Measurements from ENCODE around the gene ATXN1.

ATXN1 gene

GRCh38 chr6:16562498-16562897 is 198.8 kb downstream of the ATXN1 start:
- DNase-seq (ENCODE audit: low spot score) = no peak
- TF ChIP-seq CTCF (IDR thresholded peaks at IDR 0.05; ENCODE audit: extremely low read depth, missing control alignments) = no peak

GRCh38 chr6:16559071-16559470 is 202.2 kb downstream of the ATXN1 start:
- TF ChIP-seq CTCF (IDR thresholded peaks at IDR 0.05; ENCODE audit: extremely low read depth, missing control alignments) = no peak
- DNase-seq (ENCODE audit: low spot score) = no peak

- no peak for TF ChIP-seq CTCF (IDR thresholded peaks at IDR 0.05; ENCODE audit: extremely low read depth, missing control alignments)
- DNase-seq (ENCODE audit: low spot score) = no peak
Observed at GRCh38 chr6:16555550-16555949, 205.7 kb downstream of the ATXN1 start.

- TF ChIP-seq CTCF (IDR thresholded peaks at IDR 0.05; ENCODE audit: extremely low read depth, missing control alignments) = no peak
- no peak for DNase-seq (ENCODE audit: low spot score)
Observed at GRCh38 chr6:16553531-16553930, 207.7 kb downstream of the ATXN1 start.

- no peak for TF ChIP-seq CTCF (IDR thresholded peaks at IDR 0.05; ENCODE audit: extremely low read depth, missing control alignments)
- no peak for DNase-seq (ENCODE audit: low spot score)
Observed at GRCh38 chr6:16551466-16551865, 209.8 kb downstream of the ATXN1 start.

GRCh38 chr6:16548121-16548520 is 213.1 kb downstream of the ATXN1 start:
- DNase-seq (ENCODE audit: low spot score) = no peak
- TF ChIP-seq CTCF (IDR thresholded peaks at IDR 0.05; ENCODE audit: extremely low read depth, missing control alignments) = no peak

GRCh38 chr6:16547587-16547986 is 213.7 kb downstream of the ATXN1 start:
- TF ChIP-seq CTCF (IDR thresholded peaks at IDR 0.05; ENCODE audit: extremely low read depth, missing control alignments) = no peak
- no peak for DNase-seq (ENCODE audit: low spot score)
